Measurements from ENCODE around the gene FSTL4. TPM values are rescaled to one million over a fixed set of nuclear protein-coding genes. Genes with fewer than 3 reads are reported as not detected.

Gene FSTL4
- total and polyA plus RNA-seq, 12 donors = 0.48 to 5.2 (median 2.3) TPM

- WGBS, 4 donors = 90 to 96% (median 92%) methylated on average over 6 to 7 of the region's 7 CpGs
- no peak overlapping the region for H3K27ac ChIP-seq
- no peak overlapping the region for H3K4me3 ChIP-seq
- intact Hi-C loops (cut with DNase I) = no loop called here
- no peak for DNase-seq
- no peaks in the 10 kb centered on the region for H3K4me1 ChIP-seq (replicated peaks in 1 of 2)
- TF ChIP-seq POLR2A (IDR thresholded peaks at IDR 0.05) (no peak), CTCF (IDR thresholded peaks at IDR 0.05) (no peak)
- H3K9me3 ChIP-seq (replicated peaks in 1 of 3) = no peaks in the 10 kb centered on the region
- no peaks in the 10 kb centered on the region for H3K27me3 ChIP-seq
- no peaks in the 10 kb centered on the region for H3K36me3 ChIP-seq (replicated peaks in 1 of 2)
Observed at GRCh38 chr5:133496631-133497030, 115.7 kb downstream of the FSTL4 start.

GRCh38 chr5:133494923-133495246 lies 117.5 kb downstream of the FSTL4 start:
- WGBS, 4 donors = 82 to 93% (median 86%) methylated on average over 8 of the region's 8 CpGs

GRCh38 chr5:133494232-133494922 lies 118.0 kb downstream of the FSTL4 start:
- no peak overlapping the region for H3K4me3 ChIP-seq
- no peak overlapping the region for H3K27ac ChIP-seq
- intact Hi-C loops (cut with DNase I) = no loop called here
- H3K4me1 ChIP-seq (replicated peaks in 1 of 2) = no peaks in the 10 kb centered on the region
- TF ChIP-seq POLR2A (IDR thresholded peaks at IDR 0.05) = no peak
- TF ChIP-seq CTCF (IDR thresholded peaks at IDR 0.05) = no peak
- H3K36me3 ChIP-seq (replicated peaks in 1 of 2) = no peaks in the 10 kb centered on the region
- H3K27me3 ChIP-seq = no peaks in the 10 kb centered on the region
- no peaks in the 10 kb centered on the region for H3K9me3 ChIP-seq (replicated peaks in 1 of 3)
- DNase-seq = peak in 1 of 7 donors; percentile 9
- WGBS, 4 donors = 68 to 80% (median 73%) methylated on average over 6 of the region's 6 CpGs

More at GRCh38 chr5:133494923-133495246, 117.5 kb downstream of the FSTL4 start:
- Histone ChIP-seq H3K27ac (no peak overlapping the region), H3K9me3 (replicated peaks in 1 of 3) (no peaks in the 10 kb centered on the region), H3K36me3 (replicated peaks in 1 of 2) (no peaks in the 10 kb centered on the region), H3K4me1 (replicated peaks in 1 of 2) (no peaks in the 10 kb centered on the region), H3K27me3 (no peaks in the 10 kb centered on the region), H3K4me3 (no peak overlapping the region)
- no peak for DNase-seq
- no peak for TF ChIP-seq CTCF (IDR thresholded peaks at IDR 0.05)
- no peak for TF ChIP-seq POLR2A (IDR thresholded peaks at IDR 0.05)
- intact Hi-C loops (cut with DNase I) = no loop called here

GRCh38 chr5:133489632-133490031 lies 122.7 kb downstream of the FSTL4 start:
- no peak overlapping the region for H3K27ac ChIP-seq
- H3K4me1 ChIP-seq (replicated peaks in 1 of 2) = no peaks in the 10 kb centered on the region
- H3K9me3 ChIP-seq (replicated peaks in 1 of 3) = no peaks in the 10 kb centered on the region
- H3K27me3 ChIP-seq = no peaks in the 10 kb centered on the region
- WGBS, 4 donors = 8 to 45% (median 30%) methylated on average over 1 of the region's 1 CpG
- no peak overlapping the region for H3K4me3 ChIP-seq
- peak in 1 of 7 donors; percentile 13 for DNase-seq
- TF ChIP-seq CTCF (IDR thresholded peaks at IDR 0.05) (no peak), POLR2A (IDR thresholded peaks at IDR 0.05) (no peak)
- H3K36me3 ChIP-seq (replicated peaks in 1 of 2) = no peaks in the 10 kb centered on the region
- intact Hi-C loops (cut with DNase I) = no loop called here
